GM21529 (cell line): ENCODE data around the gene HMGCL.

Source experiments
- ATAC-seq: cut with Tn5 transposase; IDR thresholded peaks from one replicate; pipeline ENCODE4 v1.9.1; 2021; ENCODE audit not compliant: unreplicated experiment

Gene HMGCL

DNA sequence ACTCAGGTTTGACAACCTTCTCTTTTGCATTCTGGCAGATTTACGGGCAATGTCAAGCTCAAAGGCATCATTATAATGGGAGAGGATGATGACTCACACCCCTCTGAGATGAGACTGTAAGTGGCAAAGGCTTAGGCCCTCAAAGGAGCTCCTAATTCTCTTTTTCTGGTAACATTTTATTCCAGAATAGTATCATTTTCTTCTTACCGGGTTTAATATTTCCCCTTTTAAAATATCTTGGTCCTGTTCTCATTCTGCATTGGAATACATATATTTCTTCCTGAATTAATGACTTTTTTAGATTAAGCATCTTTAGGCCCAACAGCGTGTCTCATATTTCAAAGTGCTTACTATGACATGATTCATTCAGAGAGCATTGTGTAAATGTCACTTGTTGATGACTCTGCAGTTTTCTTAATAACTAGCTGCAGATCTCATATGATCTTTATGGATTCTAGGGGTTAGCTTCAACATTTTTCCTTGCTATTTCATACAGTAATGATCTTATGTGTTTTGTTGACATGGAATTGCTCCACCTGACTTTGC is 45.3 kb downstream of the HMGCL start:
- no peak for ATAC-seq

GRCh38 chr1:23777979-23778814 is 47.0 kb downstream of the HMGCL start, which contains the start of gene PITHD1:
Gene PITHD1 (plus strand): TSS chr1:23778418. CDS start chr1:23778516, 98 bp downstream.
- peak; percentile 65 for ATAC-seq

GRCh38 chr1:23776217-23776616 is 49.0 kb downstream of the HMGCL start:
- ATAC-seq = no peak

DNA sequence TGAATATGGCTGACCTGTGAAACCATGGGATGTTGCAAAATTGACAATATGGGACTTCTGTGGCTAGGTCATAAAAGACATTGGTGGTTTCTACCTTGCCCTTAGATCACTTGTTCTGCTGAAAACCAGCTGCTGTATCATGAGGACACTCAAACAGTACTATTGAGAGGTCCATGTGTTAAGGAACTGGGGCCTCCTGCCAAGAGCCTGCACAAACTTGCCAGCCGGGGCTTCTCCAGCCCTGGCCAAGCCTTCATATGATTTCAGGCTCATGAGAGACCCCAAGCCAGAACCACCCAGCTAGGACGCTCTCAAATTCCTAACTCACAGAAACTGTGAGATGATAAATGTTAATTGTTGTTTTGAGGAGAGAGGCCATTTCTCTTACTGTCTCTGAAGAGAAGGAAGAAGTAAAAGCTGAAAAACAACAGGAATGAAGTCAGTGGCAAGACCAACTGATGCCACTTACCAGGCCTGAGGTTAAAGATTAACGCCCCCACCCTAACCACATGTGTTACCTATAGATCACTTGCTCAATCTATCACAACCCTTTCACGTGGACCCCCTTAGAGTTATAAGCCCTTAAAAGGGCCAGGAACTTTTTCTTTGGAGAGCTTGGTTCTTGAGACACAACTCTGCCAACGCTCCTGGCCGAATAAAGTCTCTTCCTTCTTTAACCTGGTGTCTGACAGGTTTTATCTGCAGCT is 50.9 kb downstream of the HMGCL start:
- ATAC-seq = no peak

- ATAC-seq = no peak
Measured at GRCh38 chr1:23772854-23773242, 52.4 kb downstream of the HMGCL start.

GRCh38 chr1:23772049-23772853 is 53.0 kb downstream of the HMGCL start:
- peak; percentile 63 for ATAC-seq

DNA sequence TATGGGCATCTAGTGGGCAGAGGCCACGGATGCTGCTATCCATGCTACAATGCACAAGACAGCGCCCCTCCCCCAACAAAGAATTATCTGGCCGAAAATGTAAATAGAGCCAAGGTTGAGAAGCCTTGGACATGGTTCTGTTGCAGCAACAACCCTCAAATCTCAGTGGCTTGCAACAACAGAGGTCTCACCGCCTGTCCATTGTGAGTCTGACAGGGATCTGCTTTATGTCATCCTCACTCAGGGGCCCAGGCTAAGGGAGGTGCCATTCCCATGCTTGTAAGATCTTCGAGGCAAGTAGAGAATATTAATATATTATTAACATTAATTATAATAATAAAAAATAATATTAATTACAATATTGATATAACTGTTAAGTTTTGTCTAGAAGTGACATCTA is 56.5 kb downstream of the HMGCL start:
- ATAC-seq = no peak

DNA sequence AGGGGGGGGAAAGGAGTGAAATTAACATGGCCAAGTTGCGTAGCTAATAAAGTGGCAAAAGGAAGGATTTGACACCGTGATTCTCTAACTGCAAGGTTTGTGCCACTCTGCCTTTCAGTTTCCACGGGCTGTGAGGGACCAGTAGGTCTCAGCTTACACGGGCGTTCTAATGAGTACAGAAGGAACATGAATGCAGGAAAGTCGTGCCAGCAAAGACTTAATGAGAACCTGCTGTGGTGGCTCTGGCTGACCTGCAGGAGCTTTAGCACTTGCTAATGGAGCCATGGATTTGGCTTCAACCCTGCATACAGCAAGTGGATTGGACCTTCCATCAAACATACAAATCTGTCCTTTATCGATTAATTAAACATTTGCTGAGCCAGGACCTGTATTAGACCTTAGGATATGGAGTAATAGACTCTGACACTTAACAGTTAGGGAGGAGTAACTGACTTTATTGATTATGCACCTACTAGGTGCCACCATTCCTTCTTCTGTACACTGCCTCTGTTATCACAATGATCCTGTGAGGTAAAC is 62.1 kb downstream of the HMGCL start:
- no peak for ATAC-seq

DNA sequence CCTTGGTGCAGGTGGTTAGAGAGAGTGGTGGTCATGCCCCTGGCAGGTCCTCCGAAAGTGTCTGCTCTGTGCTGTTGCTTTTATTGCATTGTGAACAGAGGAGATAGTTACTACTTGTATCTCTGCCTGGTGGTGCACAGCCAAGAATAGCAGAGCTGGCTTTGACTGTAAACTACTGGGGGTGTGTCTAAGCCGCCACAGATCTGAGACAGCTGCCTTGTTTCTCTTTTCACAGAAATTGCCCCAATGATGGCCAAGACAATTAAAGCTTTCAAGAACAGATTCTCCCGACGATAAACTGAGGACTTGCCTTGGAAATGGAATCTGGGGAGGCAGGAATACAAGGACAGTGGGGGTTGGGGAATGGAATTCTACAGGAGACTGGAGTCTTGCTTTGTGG is 66.0 kb downstream of the HMGCL start:
- ATAC-seq = no peak

GRCh38 chr1:23757812-23758211 is 67.4 kb downstream of the HMGCL start:
- ATAC-seq = no peak

GRCh38 chr1:23756676-23757075 is 68.6 kb downstream of the HMGCL start:
- ATAC-seq = no peak

- ATAC-seq = no peak
Measured at GRCh38 chr1:23752909-23753308, 72.3 kb downstream of the HMGCL start.
